ACHN (cell line): ENCODE measurements around the gene RAF1.
"Not testable (repeated sequence)": the region's sequence is repeated elsewhere in the genome, so short reads cannot be mapped to it uniquely, and the experiment has no call there.

Experiments used
- DNase-seq: peaks from one replicate; pipeline ENCODE4 v3.0.0-alpha.2; 2015
- in situ Hi-C: cut with HindIII; loops from 2 replicates; pipeline ENCODE4 v1.10.0; 2017; ENCODE audit warnings: low sequenced_read_pairs, low pct_ligation_motif_present, low pct_unique_long_range_greater_than_20kb

RAF1 gene

DNA sequence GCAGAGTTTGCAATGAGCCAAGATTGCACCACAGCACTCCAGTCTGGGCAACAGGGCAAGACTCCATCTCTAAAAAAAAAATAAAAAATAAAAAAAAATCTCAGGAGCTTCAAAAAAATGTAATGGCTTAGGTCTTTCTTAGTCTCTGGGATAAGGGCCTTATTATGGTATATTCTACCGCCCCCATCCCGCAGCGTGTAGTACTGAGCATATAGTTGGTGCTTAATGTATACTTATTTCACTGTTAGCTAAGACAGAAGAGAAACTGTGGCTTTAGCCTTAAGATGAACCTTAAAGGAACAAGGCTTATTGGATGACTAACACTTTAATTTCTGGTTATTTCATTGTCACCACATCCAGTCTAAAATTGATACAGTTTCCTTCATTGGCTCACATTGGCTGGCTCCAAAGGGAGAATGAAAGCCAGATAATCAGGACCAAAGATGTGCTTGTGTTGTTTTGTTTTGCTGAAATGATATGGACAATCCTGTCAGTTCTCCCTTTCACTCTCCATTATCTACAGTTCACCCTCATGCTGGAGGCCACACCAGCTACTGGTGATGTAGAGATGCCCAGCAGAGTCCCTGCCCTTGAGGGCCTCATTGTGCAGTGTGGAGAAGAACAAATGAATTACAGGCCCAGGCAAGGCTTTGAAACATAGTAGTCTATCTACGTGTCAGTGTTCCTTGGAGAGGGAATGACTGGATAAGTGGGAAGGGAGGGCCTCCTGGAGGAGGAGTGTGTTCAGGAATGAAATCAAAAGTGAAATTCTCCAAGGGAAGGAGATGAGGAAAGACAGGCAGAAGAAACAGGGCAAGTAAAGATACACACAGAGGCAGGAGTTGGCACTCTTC, 17.4 kb upstream of the RAF1 start:
- DNase-seq: no peak
- in situ Hi-C loops: no loop called here

GRCh38 chr3:12679468-12679867, 15.6 kb upstream of the RAF1 start:
- DNase-seq: no peak
- in situ Hi-C loops: no loop called here

GRCh38 chr3:12677616-12678015, 13.7 kb upstream of the RAF1 start:
- in situ Hi-C loops: no loop called here
- no peak for DNase-seq

DNA sequence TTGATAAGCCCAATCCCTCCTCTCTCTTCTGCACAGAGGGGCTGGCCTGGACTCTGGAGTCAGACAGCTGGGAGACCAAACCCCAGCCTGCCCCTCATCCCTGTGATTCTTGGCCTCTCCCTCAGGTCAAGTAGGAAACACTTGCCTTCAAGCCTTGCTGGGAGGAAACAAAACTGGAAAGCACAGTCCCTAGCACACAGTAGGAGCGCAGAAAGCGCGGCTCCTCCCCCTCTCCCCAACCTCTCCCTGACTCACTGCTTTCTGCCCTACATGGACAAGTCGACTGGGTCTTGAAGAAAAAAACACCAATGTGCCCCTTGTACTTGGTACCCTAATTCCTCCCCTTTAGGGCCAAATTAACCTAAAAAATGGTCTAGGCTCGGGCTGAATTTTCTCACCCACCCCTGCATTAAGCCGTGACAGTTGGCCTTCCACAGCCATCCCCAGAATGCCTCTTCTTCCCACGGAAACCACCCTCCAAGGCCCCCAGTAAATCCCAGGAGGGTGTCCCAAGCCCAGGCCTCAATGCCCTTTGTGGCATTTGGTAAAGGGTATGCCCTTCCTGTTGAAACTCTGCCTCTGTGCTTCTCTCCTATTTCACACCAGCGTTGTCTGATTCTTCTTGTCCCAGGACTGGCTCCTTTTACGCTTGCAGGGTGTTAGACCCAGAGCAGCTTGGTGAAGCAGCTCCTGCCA, 11.3 kb upstream of the RAF1 start:
- no peak for DNase-seq
- in situ Hi-C loops: no loop called here

- DNase-seq, in situ Hi-C loops: not testable (repeated sequence)
Measured at GRCh38 chr3:12673956-12674736, 10.2 kb upstream of the RAF1 start.

- no peak for DNase-seq
- in situ Hi-C loops: no loop called here
Measured at GRCh38 chr3:12671120-12671450, 7.2 kb upstream of the RAF1 start.

GRCh38 chr3:12670365-12671119, 6.6 kb upstream of the RAF1 start:
- in situ Hi-C loops: no loop called here
- DNase-seq: no peak

GRCh38 chr3:12663401-12663935, 449 bp downstream of the RAF1 start:
- in situ Hi-C loops: no loop called here
- DNase-seq: peak; percentile 15

DNA sequence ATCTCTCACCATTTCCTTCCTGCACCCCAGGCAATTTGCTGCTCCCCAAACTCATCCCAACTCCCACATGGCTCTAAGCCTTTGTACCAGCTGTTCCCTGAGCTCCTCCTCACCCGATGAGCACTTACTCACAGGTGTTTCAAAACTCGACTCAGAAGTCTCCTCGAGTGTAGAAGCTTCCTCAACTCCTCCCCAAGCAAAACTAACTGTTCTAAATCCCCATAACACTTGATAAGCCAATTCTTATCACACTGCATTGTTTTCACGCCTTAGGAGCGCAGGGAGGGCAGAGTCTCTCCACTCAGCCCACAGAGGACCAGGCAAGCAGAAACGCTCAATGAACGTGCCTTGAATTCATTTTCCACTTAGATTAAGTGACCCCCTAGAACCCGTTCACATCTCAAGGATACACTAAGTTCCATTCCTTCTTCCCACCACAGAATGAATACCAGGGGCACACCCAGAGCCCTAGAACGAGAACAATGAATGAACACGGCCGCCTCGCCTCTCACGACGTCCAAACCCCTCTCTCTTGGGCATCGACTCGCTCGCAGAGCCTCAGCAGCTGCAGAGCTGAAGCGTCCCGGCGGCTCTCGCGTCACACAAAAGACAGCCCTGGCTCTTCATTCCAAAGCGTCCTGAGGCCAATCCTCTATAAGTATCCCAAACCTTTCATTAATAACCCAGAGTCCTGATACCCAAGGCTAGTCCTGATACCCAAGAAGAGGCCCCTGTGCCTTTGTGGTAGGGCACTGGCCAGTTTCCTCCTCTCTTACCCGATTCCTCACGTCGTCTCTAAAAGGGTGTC, 1.1 kb downstream of the RAF1 start:
- DNase-seq: peak; percentile 24

DNA sequence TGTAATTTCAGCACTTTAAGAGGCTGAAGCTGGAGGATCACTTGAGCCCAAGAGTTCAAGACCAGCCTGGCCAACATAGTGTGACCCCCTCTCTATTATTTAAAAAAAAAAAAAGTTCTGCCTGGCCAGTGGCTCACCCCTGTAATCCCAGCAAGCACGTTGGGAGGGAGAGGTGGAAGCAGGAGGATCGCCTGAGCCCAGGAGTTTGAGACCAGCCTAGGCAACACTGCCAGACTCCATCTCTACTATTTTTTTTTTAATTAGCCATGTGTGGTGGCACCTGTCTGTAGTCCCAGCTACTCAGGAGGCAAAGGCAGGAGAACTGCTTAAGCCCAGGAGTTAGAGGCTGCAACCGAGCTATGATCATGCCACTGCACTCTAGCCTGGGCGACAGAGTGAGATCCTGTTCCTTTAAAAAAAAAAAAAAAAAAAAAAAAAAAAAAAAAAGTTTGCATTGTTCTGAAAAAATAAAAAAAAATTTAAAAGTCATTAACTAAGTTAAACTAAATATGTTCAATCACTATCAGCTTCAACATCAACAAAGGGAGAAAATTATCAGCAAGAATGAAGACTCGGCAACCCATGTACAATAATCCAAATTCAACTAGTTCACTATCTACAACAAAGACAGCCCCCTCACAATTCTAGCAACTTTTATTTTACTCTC, 1.9 kb downstream of the RAF1 start:
- no peak for DNase-seq
- in situ Hi-C loops: no loop called here

More for the DNA sequence above, 1.1 kb downstream of the RAF1 start:
- in situ Hi-C loops: no loop called here

- DNase-seq, in situ Hi-C loops: not testable (repeated sequence)
Measured at GRCh38 chr3:12661375-12661774, 2.5 kb downstream of the RAF1 start.

DNA sequence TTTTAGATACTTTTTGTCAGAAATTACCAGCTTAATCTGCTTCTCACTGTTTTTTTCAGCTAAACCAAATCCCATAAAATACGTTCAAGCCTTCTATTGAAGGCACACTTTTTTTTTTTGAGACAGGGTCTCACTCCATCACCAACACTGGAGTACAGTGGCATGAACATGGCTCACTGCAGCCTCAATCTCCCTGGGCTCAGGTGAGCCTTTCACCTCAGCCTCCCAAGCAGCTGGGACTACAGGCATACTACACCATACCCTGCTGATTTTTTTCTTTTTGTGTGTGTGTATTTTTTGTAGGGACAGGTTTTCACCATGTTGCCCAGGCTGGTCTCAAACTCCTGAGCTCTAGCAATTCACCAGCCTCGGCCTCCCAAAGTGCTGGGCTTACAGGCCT, 3.7 kb downstream of the RAF1 start:
- no peak for DNase-seq
- in situ Hi-C loops: no loop called here

GRCh38 chr3:12659316-12660015, 4.5 kb downstream of the RAF1 start:
- DNase-seq: no peak
- in situ Hi-C loops: no loop called here

- in situ Hi-C loops: no loop called here
- no peak for DNase-seq
Measured at GRCh38 chr3:12658593-12659058, 5.3 kb downstream of the RAF1 start.

GRCh38 chr3:12656850-12657249, 7.1 kb downstream of the RAF1 start:
- no peak for DNase-seq
- in situ Hi-C loops: no loop called here

DNA sequence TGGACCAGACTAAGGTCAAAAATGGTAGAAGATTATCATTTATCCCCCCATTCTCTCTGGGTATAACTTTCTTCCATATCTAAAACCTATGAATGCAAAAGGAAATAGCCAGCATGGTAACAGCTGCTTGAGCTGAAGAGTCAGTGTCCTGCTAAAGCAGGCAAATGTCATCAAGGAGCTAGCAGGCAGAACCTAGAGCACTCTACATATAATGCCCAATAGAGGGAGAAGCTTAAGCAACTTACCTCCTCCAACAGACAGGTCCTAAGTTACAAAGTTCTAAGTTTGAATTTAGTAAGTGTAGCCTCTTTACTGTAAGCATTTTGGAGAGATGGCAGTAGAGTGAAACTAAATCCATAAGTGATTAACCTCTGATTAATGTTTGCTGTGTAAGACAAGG, 7.7 kb downstream of the RAF1 start:
- in situ Hi-C loops: no loop called here
- DNase-seq: no peak

- DNase-seq: no peak
- in situ Hi-C loops: no loop called here
Measured at GRCh38 chr3:12655701-12656100, 8.2 kb downstream of the RAF1 start.
